Gastrocnemius medialis (tissue), 4 donors: Measurements from ENCODE around the gene GJD4.

Experiments
- POLR2A ChIP-seq, 2 donors: fragments of 450-650 bp; IDR thresholded peaks; one replicate each; pipeline ENCODE4 v1.6.1; 2017; ENCODE audit warnings: antibody characterized with exemption in 2 of 2, mild to moderate bottlenecking in 2 of 2, moderate library complexity in 2 of 2
- TF ChIP-seq, protein P1 (sequence below), 5 experiments: fragments of 450-650 bp in 3 of 5; fragments of 200-600 bp in 2 of 5; sonication (generic) in 2 of 5; IDR thresholded peaks in 4 of 5; conservative IDR thresholded peaks in 1 of 5; 1 replicate in 4 of 5; 2 replicates in 1 of 5; pipeline ENCODE4 v1.5.1; 2016 to 2019; ENCODE audit warnings: antibody characterized with exemption in 5 of 5, mild to moderate bottlenecking in 3 of 5, moderate library complexity in 3 of 5

DNA sequence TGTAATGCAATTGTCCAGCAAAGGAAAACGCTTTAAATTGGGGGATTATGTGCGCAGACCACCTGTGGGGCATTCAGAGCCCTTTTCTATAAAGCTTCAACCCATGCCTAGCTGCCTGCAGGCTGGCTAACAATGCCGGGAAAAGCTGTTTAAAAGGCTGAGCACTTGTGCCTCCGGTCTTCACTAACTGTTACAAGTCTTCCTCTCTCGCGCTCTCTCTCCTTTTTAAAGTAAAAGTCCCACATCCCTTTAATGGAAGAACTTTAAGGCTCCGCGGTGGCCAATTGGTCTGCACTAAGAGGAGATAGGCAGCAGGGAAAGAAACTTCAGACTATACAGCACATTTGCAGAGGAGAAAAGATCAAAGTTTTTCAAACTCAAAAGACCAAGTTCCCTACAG is 32.3 kb downstream of the GJD4 start:
- TF ChIP-seq, protein P1, sequence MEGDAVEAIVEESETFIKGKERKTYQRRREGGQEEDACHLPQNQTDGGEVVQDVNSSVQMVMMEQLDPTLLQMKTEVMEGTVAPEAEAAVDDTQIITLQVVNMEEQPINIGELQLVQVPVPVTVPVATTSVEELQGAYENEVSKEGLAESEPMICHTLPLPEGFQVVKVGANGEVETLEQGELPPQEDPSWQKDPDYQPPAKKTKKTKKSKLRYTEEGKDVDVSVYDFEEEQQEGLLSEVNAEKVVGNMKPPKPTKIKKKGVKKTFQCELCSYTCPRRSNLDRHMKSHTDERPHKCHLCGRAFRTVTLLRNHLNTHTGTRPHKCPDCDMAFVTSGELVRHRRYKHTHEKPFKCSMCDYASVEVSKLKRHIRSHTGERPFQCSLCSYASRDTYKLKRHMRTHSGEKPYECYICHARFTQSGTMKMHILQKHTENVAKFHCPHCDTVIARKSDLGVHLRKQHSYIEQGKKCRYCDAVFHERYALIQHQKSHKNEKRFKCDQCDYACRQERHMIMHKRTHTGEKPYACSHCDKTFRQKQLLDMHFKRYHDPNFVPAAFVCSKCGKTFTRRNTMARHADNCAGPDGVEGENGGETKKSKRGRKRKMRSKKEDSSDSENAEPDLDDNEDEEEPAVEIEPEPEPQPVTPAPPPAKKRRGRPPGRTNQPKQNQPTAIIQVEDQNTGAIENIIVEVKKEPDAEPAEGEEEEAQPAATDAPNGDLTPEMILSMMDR (IDR thresholded peaks at IDR 0.05 in 4 of 5, conservative IDR thresholded peaks at IDR 0.05 in 1 of 5) = no peak
- no peak for TF ChIP-seq POLR2A (IDR thresholded peaks at IDR 0.05)
